A375 (cell line): ENCODE data around the gene NKD2. TPM values are rescaled to one million over a fixed set of nuclear protein-coding genes. Genes with fewer than 3 reads are reported as not detected.

Source experiments
- small RNA-seq: library from RNA; depleted of rRNA; stranded (forward); fragments of <200 nt; gene quantifications from one replicate; pipeline ENCODE3, GENCODE V24; 2014
- total RNA-seq: library from RNA; depleted of rRNA; stranded (reverse); fragments of >200 nt; shearing (Covaris generic); gene quantifications from 2 replicates; pipeline ENCODE4 v1.2.3, GENCODE V29; 2014; rRNA removed

Gene NKD2
- 0.49 and 0.72 TPM in 2 replicates for total RNA-seq

GRCh38 chr5:1008451-1009358 is at the start of gene NKD2:
NKD2 (plus strand) TSS chr5:1008802; CDS start chr5:1009058, 256 bp downstream.

Small RNA genes lying within 50 kb of the gene (small RNA-seq; reads per million reads assigned to genes)
- gene MIR4635, result not detected

Other genes starting within 250 kb of the NKD2 start
- 0.05 and 0.26 TPM in 2 replicates for gene ZDHHC11B, start 224.1 kb upstream of the NKD2 start, total RNA-seq
- gene ZDHHC11, start 157.8 kb upstream of the NKD2 start, total RNA-seq, result 15.5 and 16.0 TPM in 2 replicates
- gene BRD9, start 116.0 kb upstream of the NKD2 start, total RNA-seq, result 61.0 and 66.9 TPM in 2 replicates
- 65.7 and 71.6 TPM in 2 replicates for gene TRIP13, start 115.9 kb upstream of the NKD2 start, total RNA-seq
- gene SLC12A7, start 103.3 kb downstream of the NKD2 start, total RNA-seq, result 23.5 and 31.1 TPM in 2 replicates
- not detected in 2 replicates for gene SLC6A19, start 192.8 kb downstream of the NKD2 start, total RNA-seq
- not detected in 2 replicates for gene SLC6A18, start 216.6 kb downstream of the NKD2 start, total RNA-seq